ENCODE measurements around the gene UBE2B. TPM values are rescaled to one million over a fixed set of nuclear protein-coding genes. Genes with fewer than 3 reads are reported as not detected.

The UBE2B gene
- total and polyA plus RNA-seq, 2 experiments from 2014 or later, result 19.3 to 184 TPM

- no peak for TF ChIP-seq ZNF462 (CRISPR knock-in tag; IDR thresholded peaks at IDR 0.05)
Measured at GRCh38 chr5:134432677-134433359, 61.4 kb downstream of the UBE2B start (continued).

GRCh38 chr5:134435560-134435959 is 64.2 kb downstream of the UBE2B start:
- Histone ChIP-seq H3K27me3 (ENCODE audit: insufficient read depth) (no peaks in the 10 kb centered on the region), H3F3A (replicated peaks; ENCODE audit: low read depth) (no peaks in the 10 kb centered on the region), H3K9me2 (ENCODE audit: insufficient read depth) (no peaks in the 10 kb centered on the region), H3K27ac (ENCODE audit: low read depth) (peak overlapping the region; percentile 63; the same call in 1 of the 2 replicates), H3K79me2 (replicated peaks; ENCODE audit: insufficient read depth) (peaks cover 14% of the 10 kb centered on the region), H3K4me1 (ENCODE audit: insufficient read depth) (peaks cover 12% of the 10 kb centered on the region), H3K4me3 (no peak overlapping the region), H3K4me2 (no peak overlapping the region), H2AFZ (no peak overlapping the region), H4K20me1 (replicated peaks; ENCODE audit: insufficient read depth) (no peaks in the 10 kb centered on the region), H3K36me3 (ENCODE audit: insufficient read depth) (no peaks in the 10 kb centered on the region)
- H3K9me3 Mint-ChIP-seq, result no peaks in the 10 kb centered on the region
- peaks cover 7% of the 10 kb centered on the region for H3K27me3 Mint-ChIP-seq (ENCODE audit: insufficient read depth, low read depth, poor library complexity)
- no peak for DNase-seq (ENCODE audit: low spot score)
- no peak for TF ChIP-seq EZH2phosphoT487 (IDR thresholded peaks at IDR 0.05; ENCODE audit: unreplicated experiment)
- no peak overlapping the region for H3K4me3 Mint-ChIP-seq
- peaks cover 47% of the 10 kb centered on the region for H3K36me3 Mint-ChIP-seq (ENCODE audit: low read depth)
- peak overlapping the region; percentile 74 for H3K27ac Mint-ChIP-seq
- no peak for ATAC-seq
- H3K4me1 Mint-ChIP-seq, result peaks cover 46% of the 10 kb centered on the region
